HG03565 (cell line): ENCODE data around the gene CACNA1I.

Experiments used
- ATAC-seq: cut with Tn5 transposase; IDR thresholded peaks from one replicate; pipeline ENCODE4 v1.9.1; 2021; ENCODE audit warnings: mild to moderate bottlenecking, moderate library complexity; ENCODE audit not compliant: unreplicated experiment

The CACNA1I gene

DNA sequence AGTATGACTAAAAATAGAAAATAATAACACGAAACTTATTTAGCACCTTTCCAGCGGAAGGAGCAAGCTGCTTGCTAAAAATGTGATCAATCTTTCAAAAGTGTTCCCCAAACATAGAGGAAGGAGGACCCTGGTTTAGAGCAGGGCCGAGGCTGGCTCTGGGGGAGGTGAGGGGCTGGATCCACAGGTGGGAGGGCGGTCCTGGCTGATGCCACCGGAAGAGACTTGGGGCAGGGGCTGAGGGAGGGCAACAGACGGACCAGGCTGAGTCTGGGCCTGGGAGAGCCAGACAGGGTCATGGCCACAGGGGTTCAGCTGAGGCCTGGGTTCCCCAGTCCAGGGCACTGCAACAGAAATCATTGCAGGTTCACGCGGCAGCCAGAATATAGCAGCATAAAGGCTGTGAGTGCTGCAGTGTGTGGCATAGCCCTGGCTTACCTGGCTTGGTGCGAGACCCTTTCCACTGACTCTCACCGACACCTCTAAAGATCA, 143.3 kb downstream of the CACNA1I start:
- no peak for ATAC-seq

DNA sequence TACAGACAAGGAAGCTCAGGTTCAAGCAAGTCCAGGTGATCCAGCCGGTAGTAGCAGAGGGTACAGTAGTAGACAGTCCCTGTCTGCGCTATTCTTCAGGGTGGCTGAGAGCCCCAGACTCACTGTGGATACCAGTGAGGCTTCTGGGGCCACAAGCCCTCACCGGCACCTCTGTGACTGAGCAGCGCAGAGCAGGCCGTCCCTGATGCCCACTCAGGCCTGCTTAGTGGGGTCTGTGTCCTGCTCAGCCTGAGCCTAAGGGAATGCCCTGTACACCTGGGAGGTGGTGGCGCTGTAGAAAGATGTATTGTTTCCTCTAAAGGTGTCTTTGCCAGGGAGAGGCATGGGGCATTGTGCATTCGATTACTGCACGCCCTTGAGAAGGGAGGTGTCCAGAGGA, 143.8 kb downstream of the CACNA1I start:
- ATAC-seq, result no peak

DNA sequence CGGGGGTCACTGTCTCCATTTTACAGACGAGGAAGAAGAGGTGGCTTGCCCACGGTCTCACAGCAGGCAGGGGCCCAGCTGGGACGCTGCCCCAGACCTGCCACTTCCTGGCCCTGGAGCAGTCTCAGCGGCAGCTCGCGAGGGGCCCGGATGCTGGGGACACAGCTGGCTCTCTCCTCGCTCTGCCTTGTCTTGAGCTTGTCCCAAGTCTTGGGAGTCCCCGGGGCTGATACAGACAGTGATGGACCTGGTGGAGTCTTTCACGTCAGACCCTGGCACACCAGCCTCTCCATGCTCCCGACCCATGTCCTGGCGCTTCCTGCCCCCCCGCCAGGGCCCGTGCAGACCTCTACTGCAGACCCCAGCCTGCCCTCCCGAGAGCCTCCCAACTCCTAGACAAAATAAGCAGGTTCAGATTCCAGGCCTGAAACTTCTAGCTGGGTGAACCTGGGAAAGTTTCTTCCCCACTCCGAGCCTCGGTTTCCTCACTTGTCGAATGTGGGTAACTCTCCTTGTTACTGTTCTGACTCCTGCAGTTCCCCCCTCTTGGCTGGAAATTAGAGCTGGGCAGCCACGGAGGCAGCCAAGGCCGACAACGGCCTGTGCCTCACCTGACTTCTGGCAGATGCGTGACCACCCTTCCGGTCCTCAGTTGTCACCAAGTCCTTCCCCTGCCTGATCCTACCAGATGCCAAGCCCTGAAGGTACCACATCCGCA, 145.4 kb downstream of the CACNA1I start:
- ATAC-seq, result no peak

DNA sequence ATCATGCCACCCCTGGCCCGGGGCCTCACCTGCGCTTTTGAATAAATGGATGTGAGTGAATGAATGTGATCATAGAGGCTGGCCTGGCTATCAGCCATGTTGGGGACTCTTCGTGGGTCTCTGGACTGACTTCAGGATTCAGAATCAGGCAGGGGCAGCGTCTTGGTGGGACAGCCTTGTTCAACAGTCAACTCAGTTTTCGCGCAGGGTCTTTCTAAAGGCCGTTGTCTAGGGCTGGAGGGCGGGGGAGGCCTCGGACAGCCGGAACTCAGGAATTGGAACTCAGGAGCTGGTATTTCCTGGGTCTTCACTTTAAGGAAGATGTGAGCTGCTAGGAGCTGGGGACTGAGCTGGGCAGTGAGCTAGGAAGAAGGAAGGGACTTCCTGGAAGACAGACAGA, 146.0 kb downstream of the CACNA1I start:
- ATAC-seq, result no peak

DNA sequence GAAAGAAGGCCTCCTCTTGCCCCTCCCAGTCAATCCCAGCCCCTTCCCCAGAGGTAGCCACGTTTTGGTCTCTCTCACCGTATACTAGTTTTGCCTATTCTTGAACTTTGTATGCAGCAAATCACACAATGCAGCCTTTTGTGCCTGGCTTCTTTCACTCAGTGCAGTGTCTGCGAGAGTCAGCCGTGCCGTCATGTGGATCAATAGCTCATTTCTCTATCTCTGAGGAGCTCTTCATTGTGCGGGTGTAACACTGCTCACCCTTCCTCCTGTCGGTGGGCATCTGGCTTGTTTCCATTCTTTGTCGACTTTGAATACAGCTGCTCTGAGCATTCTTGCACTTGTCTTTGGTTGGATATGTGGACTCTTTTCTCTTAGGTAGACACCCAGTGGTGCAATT, 146.5 kb downstream of the CACNA1I start:
- no peak for ATAC-seq

DNA sequence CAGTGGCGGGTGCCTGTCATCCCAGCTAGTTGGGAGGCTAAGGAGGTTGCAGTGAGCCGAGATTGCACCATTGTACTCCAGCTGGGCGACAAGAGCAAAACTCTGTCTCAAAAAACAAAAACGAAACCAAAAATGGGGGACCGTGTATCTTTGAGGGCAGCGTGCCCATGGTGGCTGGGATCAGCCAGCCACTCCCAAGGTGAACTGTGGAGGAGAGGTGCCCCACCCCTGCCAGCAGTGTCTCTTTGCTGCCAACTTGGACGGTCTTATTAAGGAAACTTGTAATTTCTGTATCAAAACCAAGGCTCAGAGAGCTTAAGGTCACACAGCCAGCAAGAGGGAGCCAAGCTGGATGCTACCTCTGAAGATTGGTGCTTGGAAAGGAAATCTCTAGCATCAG, 147.7 kb downstream of the CACNA1I start:
- no peak for ATAC-seq

DNA sequence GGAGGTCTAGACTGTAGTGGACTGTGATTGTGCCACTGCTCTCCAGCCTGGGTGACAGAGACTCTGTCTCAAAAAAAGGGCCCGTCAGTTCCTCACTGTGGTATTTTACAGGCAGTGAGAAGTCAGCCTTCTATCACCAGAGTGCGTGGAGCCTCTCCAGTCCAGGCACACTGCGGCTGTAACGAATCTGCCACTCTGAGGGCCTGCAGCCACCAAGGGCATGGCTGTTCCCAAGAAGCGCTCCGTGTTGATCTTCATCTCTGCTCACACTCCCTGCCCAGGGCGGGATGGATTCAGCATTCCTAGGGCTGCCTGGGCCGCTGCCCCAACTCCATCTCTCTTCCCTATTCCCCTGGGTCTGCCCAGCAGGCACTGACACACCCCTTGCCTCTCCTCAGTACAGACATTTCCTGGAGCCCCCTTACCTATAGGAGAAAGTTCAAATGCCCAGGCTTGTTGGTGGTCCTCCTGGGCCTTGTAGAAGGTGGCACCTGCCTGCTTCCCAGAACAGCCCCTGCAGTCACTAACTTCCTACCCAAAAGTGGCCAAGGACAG, 148.4 kb downstream of the CACNA1I start:
- no peak for ATAC-seq

DNA sequence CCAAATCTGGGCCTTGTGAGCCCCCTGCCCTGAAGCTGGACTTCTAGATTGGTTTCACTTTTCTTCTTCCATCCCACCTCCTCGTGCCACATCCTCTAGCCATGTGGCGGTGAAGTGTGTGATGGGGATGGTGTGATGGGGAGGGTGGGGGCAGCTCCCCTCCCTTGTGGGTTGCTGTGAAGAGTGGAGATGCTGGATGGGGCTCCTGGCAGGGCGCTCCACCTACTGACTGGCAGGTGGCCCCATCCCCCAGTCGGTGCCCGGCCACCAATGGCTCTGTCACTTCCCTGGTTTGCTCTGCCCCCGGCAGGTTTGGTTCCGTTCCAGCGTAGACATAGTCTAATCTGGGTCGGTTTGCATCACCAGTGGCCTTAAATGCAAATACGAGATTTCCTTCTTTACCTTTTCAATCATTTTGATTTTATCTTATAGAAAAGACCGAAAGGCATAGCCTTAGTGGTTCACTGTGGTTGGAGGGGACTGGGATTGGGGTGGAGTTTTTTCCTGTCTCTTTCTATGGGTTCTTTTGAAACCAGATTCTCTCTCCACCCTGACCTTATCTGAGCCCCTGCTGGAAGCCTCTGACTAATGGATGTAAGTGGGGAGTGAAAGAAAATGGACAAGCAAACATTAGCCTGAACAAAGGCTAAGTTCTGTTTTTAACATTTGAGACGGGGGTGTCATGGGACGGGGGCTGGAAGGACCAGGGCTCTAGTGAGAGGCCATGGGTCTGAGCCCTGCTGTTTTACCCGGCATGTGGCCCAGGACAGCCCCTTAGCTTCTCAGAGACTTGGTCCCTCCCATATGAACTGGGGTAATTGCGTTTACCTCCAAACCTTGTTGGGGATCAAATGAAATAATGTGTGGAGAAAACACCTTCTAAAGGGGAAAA, 149.3 kb downstream of the CACNA1I start:
- no peak for ATAC-seq

DNA sequence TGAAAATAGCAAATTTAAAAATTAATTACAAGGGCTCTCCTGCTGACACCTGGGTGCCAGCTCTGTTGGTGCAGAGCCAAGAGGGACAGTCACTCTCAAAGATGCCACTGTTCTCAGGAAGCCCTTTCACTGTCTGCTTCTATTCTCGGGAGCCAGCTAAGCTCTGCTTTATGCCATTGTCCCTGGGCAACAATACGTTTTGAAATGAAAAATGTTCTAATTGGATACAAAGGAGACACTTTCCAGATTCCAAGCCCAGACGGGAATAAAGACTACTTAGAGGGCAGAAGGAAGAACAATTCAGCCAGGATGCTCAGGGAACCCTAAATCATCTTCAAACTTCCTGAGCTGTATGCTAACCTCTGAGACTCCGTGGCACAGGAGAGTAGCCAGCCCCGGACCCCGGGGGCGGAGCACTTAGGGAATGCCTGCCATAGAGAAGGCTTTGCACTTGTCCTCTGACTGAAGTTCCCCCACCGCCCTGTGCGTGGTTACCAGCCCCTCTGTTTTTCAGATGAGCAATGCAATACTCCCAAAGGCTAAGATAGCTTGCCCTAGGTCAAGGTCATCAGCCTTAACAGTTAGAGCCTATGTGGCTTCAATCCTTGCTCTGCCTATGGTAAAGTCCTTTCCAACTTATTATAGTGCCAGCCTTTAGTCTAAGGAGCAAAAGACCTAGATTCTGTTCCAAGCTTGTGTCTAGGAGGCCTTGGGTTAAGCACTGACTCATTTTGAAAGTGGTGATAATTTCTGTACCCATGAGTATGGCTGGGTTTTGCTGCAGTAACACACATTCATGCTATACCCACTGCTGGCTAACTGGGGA, 150.9 kb downstream of the CACNA1I start:
- no peak for ATAC-seq

DNA sequence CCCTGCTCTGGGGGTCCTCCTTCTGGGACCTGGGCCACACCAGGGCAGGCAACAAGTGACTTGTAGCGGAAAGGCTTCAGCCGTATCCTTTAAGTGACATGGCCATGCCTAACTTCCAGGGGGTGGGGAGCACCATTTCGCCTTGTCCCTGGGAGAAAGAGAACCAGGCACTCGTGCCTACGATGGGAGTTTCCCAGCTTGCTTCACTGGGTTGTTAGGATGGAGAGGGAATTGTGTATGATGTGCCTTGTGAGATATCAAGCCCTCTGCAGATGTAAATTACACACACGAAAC, 151.4 kb downstream of the CACNA1I start:
- ATAC-seq, result no peak

DNA sequence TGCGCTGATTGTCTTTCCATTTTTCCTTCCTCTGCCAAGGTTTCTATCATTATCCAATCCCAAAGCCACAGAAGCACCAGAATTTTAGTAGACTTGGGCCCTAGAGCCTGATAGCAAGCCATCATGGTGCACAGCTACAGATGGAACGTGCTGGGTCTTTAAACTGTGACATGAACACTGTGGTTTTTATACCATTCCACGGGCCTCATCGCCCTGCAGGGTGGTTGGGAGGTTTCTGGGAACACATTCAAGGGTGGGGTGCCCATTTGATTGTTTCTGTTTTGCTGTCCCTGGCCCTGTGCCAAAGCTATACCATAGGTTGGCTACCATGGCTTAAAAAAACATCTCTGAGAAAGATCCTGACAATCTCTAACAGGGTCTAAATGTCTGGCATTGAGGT, 151.9 kb downstream of the CACNA1I start:
- no peak for ATAC-seq

DNA sequence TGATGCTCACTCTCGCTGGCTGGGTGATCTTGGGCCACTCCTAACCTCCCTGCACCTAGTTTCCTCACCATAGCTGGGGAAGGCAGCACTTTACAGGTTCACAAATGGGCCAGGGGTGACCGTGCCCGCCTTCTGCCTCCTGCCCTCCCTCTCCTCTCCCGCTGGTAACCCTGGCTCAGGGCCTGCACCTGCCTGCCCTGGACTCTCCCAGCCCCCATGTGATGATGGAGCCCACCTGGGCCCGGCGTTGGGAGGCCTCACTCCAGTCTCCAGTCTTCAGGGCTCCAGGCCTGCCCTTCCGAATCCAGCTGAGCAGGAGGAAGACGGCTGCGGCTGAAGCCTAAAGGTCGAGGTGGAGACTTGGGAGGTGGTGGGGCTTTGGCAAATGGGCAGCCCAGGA, 152.9 kb downstream of the CACNA1I start:
- ATAC-seq, result no peak

DNA sequence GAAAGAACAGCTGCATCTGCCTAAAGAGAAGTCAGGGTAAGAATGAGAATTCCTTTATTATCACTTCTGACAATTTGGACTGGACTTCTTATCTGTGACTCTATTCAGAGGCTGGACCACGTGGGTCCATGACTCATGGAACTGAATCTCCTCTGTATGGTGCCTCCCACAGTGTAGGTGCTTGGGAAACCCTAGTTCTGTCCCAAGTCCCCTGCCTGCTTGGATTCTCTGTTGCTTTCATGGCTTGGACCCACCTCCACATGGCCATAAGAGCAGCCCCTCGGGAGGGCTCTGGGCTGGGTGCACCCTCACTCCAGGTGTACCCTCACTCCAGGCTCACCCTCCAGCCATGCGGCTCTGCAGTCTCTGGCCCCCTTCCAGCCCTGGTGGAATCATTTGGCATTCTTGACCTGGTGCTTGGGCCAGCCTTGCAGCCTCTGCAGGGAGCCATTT, 153.4 kb downstream of the CACNA1I start:
- no peak for ATAC-seq

DNA sequence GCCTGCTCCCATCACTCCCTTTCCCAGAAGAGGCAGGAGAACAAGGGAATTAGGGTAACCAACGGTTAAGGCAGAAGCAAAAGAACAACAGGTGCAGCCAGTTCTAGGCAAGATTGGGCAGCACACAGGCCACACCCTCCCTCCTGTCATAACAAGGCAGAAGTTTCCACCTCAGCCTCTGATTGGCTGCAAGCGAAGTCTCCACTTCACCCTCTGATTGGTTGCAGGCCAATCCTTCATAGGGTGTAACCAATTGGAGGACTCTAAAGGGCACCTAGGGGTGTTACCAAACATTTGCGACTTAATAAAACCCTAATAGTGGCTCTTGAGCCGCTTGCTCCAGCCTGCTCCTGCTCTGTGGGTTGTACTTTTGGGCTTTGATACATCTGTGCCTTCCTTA, 153.8 kb downstream of the CACNA1I start:
- no peak for ATAC-seq

DNA sequence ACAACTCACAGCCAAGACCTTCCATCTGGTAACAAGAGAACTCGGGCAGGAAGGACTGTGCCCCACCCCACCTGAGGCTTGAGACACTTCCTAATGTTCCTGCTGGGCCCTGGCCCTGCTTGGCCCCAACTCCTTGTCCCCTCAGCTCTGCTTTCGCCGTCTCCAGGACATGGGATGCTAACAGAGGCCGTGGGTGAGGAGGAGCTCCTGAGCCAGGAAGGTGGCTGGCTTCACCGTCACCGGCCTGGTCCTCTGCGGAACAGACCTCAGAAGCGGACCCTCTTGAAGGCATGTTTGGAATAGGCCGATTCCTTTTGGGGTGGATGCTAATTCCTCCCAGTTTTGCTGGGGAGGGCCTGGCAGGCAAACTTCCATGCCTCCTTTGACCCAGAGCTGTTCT, 154.3 kb downstream of the CACNA1I start:
- no peak for ATAC-seq

DNA sequence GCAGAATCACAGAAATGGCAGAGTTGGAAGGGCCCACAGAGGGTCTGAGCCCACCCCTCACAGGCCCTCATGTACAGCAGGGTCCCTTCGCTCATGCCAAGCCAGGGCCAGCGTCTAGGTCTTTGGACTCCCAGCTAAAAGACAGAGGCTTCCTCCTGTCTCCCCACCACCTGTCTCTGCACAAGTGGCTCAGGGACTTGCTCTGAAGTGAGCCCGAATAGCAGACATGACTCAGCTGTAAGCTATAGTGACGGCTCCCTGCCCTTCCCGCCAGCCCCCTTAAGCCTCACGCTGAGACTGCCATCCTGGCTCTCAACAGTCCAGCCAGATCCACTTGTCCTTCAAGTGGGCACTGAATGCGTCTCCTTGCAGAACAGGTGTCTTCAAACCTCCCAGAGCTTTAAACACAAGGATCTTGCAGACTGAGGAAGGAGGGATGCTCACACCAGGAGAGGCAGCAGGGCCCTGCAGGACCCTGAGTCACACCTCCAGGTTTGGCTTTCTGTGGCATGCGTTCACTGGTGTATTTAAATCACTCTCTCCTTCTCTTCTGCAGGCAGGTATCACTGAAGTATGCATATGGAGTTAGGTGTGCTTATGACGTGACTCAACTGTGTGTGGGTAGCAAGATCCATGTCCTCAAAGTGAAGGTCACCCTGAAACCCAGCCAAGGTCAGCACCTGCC, 154.9 kb downstream of the CACNA1I start:
- ATAC-seq, result no peak

DNA sequence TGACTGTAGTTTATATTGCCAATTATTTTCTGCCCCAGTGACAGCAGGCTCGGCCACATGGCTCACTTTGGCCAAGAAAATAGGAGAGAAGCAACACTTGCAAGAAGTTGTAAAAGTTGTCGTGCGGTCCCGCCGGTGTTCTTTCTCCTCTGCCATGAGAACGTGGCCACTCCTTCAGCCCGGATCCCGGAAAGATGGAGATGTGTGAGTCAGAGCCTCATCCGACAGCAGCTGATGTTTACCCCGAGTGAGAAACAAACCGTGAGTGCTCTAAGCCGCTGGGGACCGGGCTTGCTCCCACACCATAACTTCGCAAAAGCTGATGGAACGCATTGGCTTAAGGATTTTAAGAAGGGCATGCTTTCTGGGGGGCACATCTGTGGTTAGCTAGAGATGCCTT, 157.0 kb downstream of the CACNA1I start:
- no peak for ATAC-seq

DNA sequence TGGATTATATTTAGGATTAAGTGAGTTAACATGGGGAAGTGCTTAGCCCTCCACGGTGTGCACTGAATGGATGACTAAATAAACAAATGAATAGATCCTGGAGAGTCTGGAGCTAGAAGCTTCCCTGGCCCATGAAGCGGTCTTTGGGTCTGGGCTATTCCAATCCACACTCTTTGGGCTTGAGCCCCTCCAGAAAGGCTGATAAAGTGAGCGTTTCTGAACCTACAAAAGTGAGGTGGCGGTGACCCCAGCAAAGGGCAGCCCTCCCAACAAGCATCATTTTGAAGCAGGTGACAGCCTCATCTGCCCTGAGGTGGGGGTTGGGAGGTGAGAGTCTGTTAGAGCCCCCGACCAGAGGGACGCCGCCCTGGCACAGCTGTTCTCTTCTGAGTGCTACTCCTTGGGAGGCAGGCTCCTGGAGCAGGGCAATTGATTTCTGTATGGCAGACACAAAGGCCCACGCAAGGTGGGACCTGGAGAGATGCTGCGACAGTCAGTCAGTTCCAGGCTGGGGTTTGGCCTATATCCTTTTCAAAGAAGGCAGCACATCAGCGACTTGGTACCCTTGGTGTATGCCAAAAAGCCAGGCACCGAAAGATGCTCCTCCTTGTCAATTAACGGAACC, 157.8 kb downstream of the CACNA1I start:
- no peak for ATAC-seq

DNA sequence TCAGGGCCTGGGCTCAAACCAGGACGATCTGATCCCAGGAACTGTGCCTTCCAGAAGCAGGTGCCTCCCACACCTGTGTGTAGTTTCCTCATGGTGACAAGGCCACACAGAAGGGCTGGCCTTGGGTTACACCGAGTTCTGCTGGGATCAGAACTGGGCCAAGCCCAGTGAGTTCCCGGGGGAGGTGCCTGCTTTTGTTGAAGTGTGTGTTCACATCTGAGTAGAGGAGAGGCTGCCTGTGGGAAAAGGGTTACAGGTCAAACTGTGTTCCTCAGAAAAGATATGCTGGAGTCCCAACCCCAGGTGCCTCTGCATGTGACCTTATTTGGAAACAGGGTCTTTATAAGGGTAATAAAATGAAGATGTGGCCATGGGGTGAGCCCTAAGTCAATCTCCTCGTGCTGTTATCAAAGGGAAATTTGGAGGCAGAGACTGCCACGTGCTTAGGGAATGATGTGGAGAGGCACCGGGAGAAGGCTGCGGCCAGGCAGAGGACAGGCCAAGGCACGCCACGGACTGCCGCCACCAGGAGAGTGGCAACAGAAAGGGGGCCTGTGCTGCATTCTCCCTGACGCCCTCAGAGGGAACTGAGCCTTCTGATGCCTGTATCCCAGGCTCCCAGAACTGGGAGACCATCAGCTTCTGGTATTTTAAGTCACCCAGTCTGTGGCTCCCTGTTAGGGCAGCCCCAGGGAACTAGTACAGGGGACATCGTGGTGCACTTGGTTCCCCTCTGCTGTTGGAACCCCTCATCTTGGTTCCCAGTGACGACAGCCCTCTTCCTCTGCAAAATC, 158.8 kb downstream of the CACNA1I start:
- no peak for ATAC-seq
